HG03066 (cell line): ENCODE results near the gene ARMH3.

Experiments used
- ATAC-seq: cut with Tn5 transposase; IDR thresholded peaks from one replicate; pipeline ENCODE4 v1.9.1; 2021; ENCODE audit warnings: low read depth; ENCODE audit not compliant: unreplicated experiment

ARMH3 gene

DNA sequence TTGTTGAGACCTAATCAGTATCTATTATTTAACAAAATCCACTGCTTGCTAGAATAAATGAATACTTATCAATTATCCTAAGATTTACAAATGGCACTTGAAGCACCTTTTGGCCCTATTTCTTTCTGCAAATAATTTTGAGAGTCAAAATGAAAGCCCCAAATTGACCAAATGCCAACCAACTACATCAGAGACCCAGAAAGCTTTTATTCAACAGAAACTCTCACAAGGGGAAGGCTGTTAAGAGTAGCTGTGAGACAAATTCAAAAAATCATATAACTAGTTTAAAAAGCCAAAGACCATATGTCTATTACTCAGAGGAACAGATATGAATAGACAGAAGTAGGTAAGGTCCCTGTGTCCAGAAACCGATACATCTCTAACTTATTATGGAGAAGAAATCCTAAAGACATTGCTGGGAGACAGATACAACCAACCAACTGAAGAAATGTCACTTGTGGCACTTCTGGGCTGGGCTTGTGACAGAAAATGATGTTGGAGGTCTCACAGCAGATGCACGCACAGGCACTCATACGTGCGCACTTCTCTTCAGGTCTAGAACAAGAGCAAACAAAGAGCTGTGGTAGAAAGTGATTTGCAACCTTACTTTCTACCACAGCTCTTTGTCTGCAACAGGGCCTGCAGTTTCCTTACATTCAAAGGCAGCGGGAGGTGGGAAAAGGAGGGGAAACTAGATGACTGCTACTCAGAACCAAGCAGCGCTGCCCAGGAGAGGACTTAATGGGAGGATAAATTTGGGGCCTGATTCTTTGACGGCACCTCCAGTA is 153.7 kb downstream of the ARMH3 start:
- peak; percentile 46 for ATAC-seq

DNA sequence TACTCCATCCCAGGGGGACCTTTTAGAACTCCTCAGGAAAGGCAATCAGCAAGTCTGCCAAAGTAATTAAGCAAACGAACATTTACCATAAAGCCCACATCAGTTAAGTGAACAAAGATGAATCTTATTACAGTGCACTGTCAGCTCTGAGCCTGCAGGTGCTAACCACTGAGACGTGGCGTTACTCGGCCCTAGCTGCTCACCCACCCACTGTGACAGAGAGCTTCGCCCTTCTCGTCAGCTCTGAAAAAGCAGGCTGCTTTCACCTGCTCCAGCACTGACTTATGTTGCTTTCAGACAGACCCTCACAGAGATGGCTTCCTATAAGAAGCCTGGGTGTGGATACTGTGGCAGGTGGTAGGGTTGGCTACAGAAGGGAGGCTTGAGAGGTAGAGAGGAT is 154.6 kb downstream of the ARMH3 start:
- ATAC-seq, result peak; percentile 52

DNA sequence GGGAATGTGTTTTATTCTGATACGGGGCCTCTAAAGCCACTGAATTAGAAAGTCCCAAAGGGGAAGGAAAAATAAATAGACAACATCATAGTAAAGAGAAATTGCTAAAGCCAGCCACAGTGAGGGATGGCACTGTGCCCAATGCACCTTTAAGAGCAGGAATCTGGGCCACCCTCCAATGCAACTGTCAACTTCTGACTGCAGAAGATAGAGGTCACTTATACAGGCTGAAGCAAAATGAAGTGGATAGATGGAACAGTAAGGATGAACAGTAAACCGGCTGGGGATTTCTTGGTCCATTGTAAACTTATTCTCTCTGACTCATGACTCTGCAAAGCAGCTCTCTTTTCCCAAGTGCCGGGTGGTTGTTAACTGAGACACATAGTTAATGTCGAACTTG is 158.3 kb downstream of the ARMH3 start:
- no peak for ATAC-seq

DNA sequence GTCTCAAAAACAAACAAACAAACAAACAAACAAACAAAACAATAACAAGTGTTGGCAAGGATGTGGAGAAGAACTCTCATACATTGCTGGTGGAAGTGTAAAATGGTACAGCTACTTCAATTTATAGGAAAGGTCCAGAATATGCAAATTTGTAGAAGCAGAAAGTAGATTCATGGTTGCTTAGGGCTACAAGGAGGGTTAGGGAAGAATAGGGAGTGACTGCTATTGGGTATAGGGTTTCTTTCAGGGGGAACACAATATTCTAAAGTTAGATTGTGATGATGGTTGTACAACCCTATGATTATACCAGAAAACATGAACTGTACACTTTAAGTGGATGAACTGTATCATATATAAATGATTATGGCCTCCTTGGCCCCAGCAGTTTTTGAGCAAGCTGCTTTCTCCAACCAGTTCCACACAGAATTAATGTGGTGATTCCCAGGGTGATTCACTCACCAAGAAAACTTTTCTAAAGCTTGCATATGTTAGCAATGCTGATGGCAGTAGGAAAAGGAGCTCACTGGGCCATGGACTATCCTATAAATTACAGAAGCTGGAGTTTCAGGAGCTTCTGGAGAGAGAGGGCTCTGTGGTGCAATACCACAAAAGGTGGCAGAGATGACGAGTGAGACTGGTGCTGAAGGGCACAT is 159.6 kb downstream of the ARMH3 start:
- no peak for ATAC-seq

DNA sequence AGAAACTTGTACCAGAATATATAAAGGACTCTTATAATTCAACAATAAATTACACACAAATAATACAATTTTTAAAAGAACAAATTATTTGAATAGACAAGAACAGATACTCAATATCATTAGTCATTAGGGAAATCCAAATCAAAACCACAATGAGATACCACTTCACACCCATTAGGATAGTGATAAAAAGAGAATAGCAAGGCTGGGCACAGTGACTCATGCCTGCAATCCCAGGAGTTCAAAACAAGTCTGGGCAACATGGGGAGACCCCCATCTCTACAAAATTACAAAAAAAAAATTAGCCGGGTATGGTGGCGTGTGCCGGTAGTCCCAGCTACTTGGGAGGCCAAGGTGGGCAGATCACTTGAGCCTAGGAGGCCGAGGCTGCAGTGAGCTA is 160.2 kb downstream of the ARMH3 start:
- ATAC-seq, result no peak

DNA sequence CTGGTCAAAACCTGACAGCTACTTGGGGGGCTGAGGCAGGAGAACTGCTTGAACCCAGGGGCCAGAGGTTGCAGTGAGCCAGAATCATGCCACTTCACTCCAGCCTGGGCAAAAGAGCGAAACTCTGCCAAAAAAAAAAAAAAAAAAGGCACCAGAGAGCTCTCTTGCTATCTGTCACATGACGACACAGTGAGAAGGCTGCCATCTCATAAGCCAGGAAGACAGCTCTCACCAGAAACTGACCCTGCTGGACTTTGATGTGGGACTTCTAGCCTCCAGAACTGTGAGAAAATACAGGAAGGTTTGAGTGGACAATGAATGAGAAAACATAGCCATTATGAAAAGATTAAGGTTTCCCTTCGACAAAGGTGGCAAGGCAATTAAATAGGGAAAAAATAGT is 161.2 kb downstream of the ARMH3 start:
- ATAC-seq, result no peak

DNA sequence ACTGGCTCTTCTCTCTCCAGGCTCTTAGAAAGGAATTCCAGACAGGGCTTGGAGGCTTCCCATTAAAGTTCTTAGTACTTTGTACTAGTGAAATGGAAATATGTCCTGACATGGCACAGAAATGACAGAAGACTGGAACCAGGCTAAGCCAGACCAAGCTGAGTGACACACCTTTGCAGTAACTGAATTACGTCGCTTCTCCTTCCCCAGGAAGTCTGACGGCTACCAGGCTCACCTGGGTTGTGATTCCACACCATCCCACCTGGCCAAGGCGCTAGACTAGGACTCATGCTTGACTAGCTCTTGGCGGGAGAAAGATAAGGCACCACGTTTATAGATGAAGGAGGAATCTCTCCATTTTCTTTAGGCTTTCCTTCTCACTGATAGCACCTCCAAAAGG is 161.7 kb downstream of the ARMH3 start:
- no peak for ATAC-seq

DNA sequence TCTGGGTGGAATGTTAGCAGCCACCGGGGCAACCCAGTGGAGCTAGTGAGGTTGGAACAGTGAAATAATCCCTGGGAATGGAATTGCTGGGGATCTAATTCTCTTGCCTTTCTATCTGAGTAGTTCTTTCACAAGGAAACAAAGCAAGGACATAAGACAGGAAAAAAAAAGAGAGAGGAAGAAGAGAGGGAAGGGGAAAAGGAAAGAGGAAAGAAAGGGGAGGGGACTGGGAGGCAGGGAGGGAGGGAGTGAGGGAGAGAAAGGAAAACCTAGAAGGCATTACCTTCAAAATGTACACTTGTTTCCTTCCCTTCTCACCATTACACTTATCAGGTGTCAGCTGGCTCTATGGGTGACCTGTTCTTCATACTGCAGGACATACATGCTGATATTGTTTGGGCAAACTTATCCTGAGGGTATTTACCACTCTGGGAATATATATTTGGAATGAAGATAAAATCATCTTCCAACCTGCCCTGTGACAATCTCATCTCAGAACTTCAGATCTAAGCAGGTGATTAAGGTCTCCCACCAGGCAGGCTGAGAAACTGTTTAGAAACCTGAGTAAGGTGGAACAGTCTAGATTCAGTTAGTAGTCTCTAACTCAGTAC is 162.4 kb downstream of the ARMH3 start:
- no peak for ATAC-seq

DNA sequence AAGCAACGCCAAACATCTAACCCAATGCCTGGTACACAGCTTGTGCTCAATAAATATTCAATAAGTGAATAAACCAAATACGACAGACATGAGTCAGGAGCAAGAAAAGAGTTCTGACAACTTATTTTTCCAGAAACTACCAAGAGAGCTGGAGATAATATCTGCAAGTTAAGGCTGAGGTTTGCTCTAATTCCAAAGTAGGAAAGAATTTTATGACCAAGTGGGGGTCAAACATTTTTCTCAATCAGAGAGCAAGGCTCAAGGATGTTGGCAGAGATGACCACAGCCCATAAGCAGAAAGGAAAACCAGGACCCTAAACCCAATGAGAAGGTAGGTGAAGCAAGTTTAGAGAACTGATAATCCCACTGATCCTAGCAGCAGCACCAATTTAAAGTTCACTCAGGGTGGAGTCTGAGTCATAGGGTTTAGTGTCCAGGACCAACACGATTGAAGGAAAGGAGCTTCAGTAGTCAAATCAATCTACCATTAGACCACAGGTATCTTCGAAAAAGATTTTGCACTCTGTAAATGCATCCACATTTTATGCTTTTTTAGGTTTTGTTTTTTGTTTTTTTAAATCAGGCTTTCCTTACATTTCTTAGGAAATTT is 163.1 kb downstream of the ARMH3 start:
- ATAC-seq, result no peak

DNA sequence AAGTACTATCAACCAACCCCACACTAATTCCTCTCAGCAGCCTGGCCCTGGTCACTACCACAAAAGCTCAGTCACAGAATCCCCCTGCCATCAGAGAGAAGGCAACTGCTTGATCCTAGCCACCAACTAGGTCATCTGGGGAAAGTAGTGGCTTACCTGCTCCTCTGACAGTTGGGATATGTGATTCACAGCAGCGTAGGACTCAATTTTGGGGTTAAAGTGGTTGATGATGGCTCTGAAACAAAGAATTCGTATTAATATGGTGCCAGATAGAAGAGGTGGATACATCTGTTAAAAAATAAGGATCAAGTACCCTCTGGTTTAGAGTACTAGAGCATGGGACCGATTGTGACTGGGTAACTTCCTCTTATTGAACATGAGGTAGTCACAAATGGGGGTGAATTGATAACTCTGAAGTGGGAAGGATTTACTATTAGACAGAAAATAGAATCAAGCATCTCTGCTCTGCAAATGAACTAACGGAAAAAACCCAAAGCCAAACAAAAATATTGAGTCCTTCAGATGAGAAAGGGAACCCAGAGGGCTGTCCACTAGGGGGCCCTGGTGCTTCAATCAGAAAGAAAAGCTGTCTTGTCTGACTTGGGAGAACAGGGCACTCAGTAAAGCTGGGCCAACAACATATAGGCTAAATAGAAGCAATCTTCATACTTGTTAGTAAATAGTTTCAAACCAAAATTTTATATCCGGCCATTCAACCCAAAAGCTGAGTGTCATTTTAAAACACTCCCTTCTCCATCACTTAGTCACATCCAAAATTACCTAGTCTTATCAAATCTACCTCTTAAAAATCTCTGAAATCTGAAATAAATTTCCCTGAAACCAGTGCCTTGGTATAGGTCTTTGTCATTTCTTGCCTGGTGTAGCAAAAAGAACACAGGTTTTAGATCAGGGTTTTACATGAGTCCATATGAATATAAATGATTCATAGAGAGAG is 166.4 kb downstream of the ARMH3 start:
- no peak for ATAC-seq

DNA sequence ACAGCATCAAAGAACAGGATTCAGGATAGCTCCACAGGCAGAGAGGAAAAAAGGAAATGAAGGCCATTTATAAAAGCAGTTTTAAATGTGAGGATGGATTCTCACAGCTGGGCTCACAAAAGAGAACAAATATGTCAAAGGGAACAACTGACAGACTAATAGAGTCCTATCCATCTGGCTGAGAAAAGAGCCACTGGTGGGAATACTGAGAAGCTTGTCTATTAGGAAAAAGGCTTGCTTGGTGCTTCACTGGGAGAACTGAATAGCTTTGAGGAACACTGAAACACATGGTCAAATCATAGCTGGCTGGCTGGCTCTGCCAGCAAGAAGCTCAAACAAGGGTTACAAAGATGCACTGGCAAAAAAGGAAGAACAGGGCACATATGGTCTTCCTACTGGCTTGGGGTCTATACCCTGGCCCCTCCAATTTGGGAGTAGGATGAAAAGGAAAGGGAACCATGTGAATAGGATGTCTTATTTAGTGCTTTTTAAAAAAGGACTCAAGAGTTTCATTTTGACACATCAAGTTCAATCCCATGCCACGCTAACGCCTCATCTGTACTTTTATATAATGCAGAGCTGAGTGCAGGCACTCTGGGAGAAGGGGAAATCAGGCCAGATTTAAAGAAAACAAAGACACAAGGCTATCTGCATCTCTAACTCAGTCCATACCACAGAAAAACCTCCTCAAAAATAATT is 167.6 kb downstream of the ARMH3 start:
- ATAC-seq, result no peak

DNA sequence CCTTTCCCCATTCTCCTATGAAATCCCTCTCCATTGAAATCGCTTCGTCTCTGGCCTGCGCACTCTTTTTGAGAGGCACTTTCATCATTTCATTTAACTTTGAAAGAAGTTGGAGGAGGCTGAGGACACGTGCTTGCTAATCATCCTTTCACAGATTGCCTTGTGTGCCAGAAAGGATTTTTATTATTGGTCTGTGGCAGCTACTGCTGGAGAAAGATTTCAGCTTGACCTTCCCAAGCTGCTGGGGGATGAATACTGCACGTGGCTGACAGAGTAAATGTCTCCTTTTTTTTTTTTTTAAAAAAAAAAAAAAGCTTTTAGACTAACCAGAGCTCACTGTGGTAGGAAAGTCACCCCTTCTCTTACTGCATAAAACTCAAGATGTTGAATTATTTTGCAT is 168.2 kb downstream of the ARMH3 start:
- ATAC-seq, result no peak

DNA sequence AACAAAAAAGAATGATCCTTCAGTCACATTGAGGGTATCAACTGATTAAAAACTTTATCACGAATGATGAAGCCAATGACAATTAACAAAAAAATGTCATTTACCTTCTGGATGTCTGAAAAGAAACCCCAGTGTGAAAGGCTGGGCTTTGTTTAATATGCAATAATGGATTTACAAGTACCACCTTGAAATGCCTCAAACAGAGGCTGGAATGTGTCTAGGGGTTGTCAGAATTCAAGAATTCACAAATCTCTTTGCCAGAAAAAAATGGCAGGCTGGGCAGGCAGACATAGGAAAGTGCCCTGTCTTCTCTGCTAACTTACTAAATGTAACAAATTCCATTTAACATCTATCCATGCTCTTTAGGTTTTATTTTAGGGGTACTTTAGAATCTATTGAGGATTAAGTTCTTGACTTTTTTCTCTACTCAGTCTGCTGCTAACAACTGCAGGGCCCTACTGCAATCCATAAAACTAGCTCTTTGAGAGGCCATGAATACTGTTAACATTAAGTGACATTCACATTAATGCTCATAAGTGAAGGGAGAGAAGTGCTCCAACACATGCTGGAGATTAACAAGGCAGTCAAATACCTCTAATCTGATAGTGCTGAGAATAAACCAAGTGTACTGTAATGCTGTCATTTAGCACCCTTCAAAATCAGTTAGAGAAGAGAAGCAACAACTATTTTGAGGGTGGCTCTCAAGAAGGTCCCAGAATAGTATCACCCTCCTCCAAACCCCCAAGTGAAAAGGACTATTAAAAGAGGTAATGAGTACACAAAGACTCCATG is 169.3 kb downstream of the ARMH3 start:
- ATAC-seq, result no peak

DNA sequence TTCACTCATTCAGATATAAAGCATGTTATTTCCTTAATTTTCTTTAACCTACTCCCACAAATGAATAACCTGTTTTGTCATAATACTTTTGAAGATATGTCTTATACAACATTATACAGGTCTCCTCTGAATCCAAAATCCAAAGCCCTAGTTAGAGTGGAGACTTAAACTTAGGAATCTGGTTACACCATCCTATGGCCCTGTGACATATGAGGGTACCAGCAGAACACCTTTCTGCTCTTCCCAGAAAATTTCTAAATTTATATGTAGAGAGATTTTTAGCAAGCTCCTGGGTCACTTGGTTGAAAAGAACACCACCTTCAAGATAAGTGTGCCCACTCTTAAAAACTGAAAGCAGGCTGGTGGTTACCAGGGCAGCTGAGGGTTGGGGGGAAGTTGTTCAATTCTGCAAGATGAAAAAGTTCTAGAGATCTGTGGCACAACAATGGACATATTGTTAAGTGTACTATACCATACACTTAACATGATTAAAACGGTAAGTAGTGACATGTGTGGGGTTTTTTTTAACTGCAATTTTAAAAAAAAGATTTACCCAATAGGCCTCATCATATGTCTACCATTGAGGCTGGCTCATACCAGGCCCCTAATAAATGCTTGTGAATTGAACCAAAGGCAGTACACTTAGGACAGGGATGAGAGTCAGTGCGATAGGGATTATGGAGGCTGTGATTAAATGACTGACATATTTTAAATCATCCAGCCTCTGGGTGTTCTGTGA is 174.8 kb downstream of the ARMH3 start:
- ATAC-seq, result no peak

DNA sequence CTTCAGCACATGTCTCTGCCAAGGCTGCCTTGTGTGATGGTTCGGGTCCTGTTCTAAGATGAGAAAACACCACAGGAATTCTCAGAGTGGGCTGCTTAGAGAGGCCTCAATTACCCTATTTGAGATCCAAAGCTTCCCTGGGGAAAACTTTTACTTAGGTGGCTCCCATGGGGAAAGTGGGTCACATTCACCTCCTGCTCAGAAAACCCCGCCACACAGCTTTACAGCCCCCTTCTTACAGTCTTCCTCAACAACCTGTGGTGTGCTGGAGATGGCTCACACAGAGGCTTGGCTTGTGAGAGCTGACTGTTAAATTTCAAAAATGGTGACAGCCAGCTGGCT is 175.8 kb downstream of the ARMH3 start:
- no peak for ATAC-seq

DNA sequence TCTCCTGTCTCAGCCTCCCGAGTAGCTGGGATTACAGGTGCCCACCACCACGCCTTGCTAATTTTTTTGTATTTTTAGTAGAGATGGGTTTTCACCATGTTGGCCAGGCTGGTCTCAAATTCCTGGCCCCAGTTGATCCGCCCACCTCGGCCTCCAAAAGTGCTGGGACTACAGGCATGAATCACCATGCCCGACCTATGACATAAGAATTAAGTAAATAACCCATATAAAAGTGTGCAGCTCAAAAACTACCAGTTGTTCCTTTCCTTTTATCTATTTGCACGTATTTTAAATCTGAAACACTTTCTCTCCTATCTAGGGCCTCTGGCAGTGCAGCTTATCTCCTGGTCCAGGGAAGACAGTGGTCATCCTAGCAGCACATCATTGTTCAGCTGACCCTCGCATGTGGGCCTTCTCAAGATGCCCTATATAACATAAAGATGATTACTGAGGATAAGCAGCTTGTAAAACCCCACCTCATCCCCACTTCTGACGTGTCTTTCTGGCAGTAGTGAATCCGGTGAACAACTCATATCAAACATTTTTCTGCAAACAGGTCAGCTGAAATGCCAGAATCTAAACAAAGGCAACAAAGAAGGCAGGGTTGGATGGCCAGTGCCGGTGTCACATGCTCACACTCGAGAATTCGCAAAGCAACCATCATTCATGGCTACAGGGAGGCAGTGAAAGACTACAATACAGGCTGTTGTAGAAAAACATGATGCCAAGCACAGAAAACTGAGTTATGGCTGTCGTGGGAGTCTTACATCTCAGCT is 176.3 kb downstream of the ARMH3 start:
- ATAC-seq, result no peak

DNA sequence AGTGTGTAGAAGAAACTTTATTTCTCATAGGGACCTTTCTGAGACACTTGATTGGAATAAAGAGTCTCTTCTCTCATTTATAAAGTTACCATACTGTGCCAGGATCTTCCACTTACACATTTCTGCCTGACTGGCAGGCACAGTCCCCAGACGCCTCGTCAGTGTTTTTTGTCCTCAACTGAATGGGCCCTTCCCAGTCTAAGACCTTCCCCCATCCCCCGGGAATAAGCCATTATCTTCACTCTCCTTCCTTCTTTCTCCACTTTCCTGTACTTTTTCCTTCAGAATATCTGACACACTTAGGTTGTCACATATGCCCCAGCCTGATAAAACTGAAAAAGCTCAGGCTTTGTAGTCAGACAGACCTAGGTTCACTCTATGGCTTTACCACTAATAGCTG is 177.1 kb downstream of the ARMH3 start:
- no peak for ATAC-seq
